ENCODE results near the gene SMAP2. TPM values are rescaled to one million over a fixed set of nuclear protein-coding genes. Genes with fewer than 3 reads are reported as not detected.

SMAP2 gene
- total RNA-seq, 1 donor from 2014 or later, result 72.8 TPM

DNA sequence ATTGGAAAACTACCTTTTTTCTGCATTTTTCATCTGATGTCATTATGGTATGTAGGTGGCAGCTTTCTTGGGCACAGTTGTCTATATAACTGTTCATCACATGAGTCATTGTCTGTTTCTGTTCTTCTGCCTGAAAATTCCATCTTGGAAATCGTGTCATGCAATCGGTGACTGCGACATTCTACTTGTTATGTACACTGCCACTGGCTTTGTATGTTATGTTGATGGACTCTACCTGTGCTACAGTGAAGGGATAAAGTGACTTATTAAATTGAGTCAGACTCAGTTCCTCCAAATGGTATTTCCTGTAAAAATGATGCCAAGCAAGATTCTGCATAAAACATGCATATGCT is 8.6 kb downstream of the SMAP2 start:
- H3K4me1 ChIP-seq, result peaks cover 63% of the 10 kb centered on the region
- peak overlapping the region; percentile 91 for H3K27ac ChIP-seq
- TF ChIP-seq, protein P1, sequence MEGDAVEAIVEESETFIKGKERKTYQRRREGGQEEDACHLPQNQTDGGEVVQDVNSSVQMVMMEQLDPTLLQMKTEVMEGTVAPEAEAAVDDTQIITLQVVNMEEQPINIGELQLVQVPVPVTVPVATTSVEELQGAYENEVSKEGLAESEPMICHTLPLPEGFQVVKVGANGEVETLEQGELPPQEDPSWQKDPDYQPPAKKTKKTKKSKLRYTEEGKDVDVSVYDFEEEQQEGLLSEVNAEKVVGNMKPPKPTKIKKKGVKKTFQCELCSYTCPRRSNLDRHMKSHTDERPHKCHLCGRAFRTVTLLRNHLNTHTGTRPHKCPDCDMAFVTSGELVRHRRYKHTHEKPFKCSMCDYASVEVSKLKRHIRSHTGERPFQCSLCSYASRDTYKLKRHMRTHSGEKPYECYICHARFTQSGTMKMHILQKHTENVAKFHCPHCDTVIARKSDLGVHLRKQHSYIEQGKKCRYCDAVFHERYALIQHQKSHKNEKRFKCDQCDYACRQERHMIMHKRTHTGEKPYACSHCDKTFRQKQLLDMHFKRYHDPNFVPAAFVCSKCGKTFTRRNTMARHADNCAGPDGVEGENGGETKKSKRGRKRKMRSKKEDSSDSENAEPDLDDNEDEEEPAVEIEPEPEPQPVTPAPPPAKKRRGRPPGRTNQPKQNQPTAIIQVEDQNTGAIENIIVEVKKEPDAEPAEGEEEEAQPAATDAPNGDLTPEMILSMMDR (IDR thresholded peaks at IDR 0.05), result no peak
- no peak for DNase-seq
- peak overlapping the region; percentile 9 for H3K4me3 ChIP-seq
- intact Hi-C loops (cut with DNase I), result no loop called here
- H3K27me3 ChIP-seq (ENCODE audit: low read depth), result no peaks in the 10 kb centered on the region
- no peaks in the 10 kb centered on the region for H3K36me3 ChIP-seq
- no peak for ATAC-seq
- H3K9me3 ChIP-seq, result no peaks in the 10 kb centered on the region

DNA sequence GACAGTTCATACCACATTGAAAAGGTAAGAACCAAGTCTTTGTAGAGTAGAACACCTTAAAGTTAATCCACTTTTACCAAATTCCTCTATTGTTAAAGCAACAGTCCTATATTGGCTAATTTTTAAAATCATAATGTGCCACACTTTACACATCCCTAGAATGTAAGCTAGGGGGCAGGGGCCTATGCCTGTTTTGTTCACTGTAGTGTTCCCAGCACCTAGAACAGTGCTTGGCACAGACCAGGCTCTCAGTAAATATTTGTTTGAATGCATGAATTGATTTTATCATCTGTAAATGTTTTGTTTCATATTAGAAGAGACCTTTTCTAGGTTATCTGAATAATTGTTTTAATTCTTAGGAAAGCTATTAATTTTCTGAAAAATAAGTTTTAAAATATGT is 9.1 kb downstream of the SMAP2 start:
- no peaks in the 10 kb centered on the region for H3K9me3 ChIP-seq
- no peak for DNase-seq
- intact Hi-C loops (cut with DNase I), result no loop called here
- TF ChIP-seq, protein P1 (IDR thresholded peaks at IDR 0.05), result no peak
- H3K4me3 ChIP-seq, result no peak overlapping the region
- H3K36me3 ChIP-seq, result no peaks in the 10 kb centered on the region
- peaks cover 66% of the 10 kb centered on the region for H3K4me1 ChIP-seq
- no peaks in the 10 kb centered on the region for H3K27me3 ChIP-seq (ENCODE audit: low read depth)
- peak overlapping the region; percentile 91 for H3K27ac ChIP-seq
- no peak for ATAC-seq

DNA sequence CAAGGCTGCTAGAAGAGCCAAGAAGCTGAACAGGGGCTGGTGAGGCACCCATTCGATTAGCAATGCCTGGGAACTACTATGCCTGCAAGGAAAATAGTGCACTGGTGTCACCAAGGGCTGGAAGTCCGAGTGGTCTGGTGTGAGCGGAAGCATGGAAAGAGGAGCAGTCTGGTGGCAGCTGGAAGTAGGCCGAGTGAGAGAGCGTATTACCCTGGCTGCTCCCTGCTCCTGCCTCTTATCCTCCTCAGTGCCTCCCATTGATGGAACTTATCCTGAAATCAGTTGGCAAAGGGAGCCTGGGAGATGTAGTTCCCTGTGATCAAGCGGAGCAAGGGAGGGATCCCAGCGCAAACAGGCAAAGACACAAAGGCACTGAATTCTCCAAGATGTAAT is 9.6 kb downstream of the SMAP2 start:
- Histone ChIP-seq H3K27ac (peak overlapping the region; percentile 91), H3K27me3 (ENCODE audit: low read depth) (no peaks in the 10 kb centered on the region), H3K9me3 (no peaks in the 10 kb centered on the region), H3K4me1 (peaks cover 70% of the 10 kb centered on the region), H3K4me3 (peak overlapping the region; percentile 2), H3K36me3 (no peaks in the 10 kb centered on the region)
- intact Hi-C loops (cut with DNase I), result no loop called here
- ATAC-seq (no peak), DNase-seq (no peak)
- TF ChIP-seq, protein P1 (IDR thresholded peaks at IDR 0.05), result no peak

DNA sequence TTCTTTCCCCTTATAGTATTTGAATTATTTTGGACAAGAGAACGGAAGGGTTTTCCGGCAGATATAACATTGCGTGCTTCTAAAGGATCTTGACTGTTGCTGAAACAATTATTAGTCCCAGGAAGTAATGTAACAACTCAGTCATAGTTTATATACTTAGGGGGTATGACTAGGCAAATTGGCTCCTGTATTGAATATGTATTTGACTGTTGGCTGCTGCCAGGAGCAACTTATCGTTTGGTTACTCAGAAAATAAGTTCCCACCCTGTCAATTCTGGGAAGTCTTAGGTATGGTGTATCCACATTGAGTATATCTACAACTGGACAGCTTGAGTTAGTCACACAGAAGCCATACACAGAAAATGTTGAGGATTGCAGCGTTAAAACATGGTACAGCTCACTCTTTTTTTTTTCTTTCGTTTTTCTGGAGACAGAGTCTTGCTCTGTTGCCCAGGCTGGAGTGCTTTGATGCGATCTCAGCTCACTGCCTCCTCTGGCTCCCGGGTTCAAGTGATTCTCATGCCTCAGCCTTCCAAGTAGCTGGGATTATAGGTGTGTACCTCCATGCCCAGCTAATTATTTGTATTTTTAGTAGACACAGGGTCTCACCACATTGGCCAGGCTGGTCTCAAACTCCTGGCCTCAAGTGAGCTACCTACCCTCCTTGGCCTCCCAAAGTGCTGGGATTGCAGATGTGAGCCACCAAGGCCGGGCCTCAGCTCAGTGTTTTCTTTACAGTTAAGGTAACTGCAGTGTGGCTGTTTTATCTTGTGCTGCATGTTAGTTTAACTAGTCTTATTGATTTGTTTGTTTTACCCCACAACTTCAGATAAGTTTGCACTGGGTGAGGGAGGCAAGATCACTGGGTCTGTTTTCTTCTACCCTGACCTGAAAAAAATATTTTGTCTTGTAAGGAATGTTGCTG is 10.2 kb downstream of the SMAP2 start:
- H3K27ac ChIP-seq, result peak overlapping the region; percentile 91
- peaks cover 72% of the 10 kb centered on the region for H3K4me1 ChIP-seq
- H3K36me3 ChIP-seq, result no peaks in the 10 kb centered on the region
- TF ChIP-seq, protein P1 (IDR thresholded peaks at IDR 0.05), result no peak
- DNase-seq, result no peak
- H3K27me3 ChIP-seq (ENCODE audit: low read depth), result no peaks in the 10 kb centered on the region
- H3K4me3 ChIP-seq, result peak overlapping the region; percentile 2
- no peaks in the 10 kb centered on the region for H3K9me3 ChIP-seq
- peak in 1 of 2 donors; percentile 4 for ATAC-seq
- intact Hi-C loops (cut with DNase I), result no loop called here

DNA sequence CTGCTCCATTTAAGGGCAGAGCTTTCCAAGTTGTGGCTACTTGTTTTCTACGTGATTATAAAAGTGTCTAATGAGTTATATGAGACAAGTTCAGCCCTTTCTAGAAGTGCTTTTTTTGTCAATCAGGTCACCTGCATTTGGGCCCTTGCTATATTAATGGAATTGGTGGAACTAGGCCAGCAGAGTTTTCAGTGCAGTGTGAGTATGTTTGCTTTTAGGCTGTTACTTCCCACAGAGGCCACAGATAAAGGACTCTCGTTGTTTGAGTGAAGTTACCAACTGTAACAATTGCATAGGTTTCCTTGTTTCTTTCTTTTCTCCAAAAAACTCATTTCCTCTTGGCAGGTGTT is 10.9 kb downstream of the SMAP2 start:
- Histone ChIP-seq H3K27me3 (ENCODE audit: low read depth) (no peaks in the 10 kb centered on the region), H3K27ac (peak overlapping the region; percentile 91), H3K4me3 (no peak overlapping the region), H3K36me3 (no peaks in the 10 kb centered on the region), H3K4me1 (peaks cover 79% of the 10 kb centered on the region), H3K9me3 (no peaks in the 10 kb centered on the region)
- ATAC-seq (peak; percentile 43 to 55), DNase-seq (no peak)
- intact Hi-C loops (cut with DNase I), result no loop called here
- TF ChIP-seq, protein P1 (IDR thresholded peaks at IDR 0.05), result no peak
